Activated T-helper 1 cell treated with anti-CD3 and anti-CD28 coated beads, Interleukin-2, amount 50 U/mL, for 16 hours (primary cell): Measurements from ENCODE around the gene RAP2B.
"Not testable (repeated sequence)": the region's sequence is repeated elsewhere in the genome, so short reads cannot be mapped to it uniquely, and the experiment has no call there.

ENCODE experiments used
- DNase-seq, 2 donors: peaks; one replicate each; pipeline ENCODE4 v3.0.0-alpha.2; 2020; ENCODE audit warnings: low read depth in 1 of 2, low spot score in 1 of 2

Gene RAP2B

GRCh38 chr3:153192327-153192726 lies 30.3 kb downstream of the RAP2B start:
- DNase-seq, result no peak

GRCh38 chr3:153193786-153194476 lies 31.9 kb downstream of the RAP2B start:
- not testable (repeated sequence) for DNase-seq

- DNase-seq, result no peak
These were observed 33.4 kb downstream of the RAP2B start for GRCh38 chr3:153195349-153195879.

- no peak for DNase-seq
These were observed 47.6 kb downstream of the RAP2B start for GRCh38 chr3:153209596-153209995.

GRCh38 chr3:153210146-153210545 lies 48.1 kb downstream of the RAP2B start:
- DNase-seq, result no peak

- DNase-seq, result no peak
These were observed 48.6 kb downstream of the RAP2B start for GRCh38 chr3:153210660-153211059.

GRCh38 chr3:153215497-153215896 lies 53.5 kb downstream of the RAP2B start:
- DNase-seq, result no peak

GRCh38 chr3:153215966-153216365 lies 53.9 kb downstream of the RAP2B start:
- DNase-seq, result no peak

GRCh38 chr3:153216928-153217327 lies 54.9 kb downstream of the RAP2B start:
- DNase-seq, result no peak

GRCh38 chr3:153219146-153219545 lies 57.1 kb downstream of the RAP2B start:
- DNase-seq, result no peak
